HUES48 (cell line): ENCODE results near the gene TCP1.
"Not testable (repeated sequence)": the region's sequence is repeated elsewhere in the genome, so short reads cannot be mapped to it uniquely, and the experiment has no call there.

Experiments
- H3K27ac ChIP-seq: one replicate; pipeline ENCODE4 v1.7.0; 2013; ENCODE audit warnings: low read depth, low read length, inconsistent platforms
- H3K27me3 ChIP-seq: 2 replicates; pipeline ENCODE4 v1.6.1; 2013; ENCODE audit warnings: mild to moderate bottlenecking, low read length; ENCODE audit not compliant: control insufficient read depth, insufficient read depth
- H3K36me3 ChIP-seq: 2 replicates; pipeline ENCODE4 v1.6.1; 2013; ENCODE audit warnings: low read length; ENCODE audit not compliant: control insufficient read depth, insufficient read depth
- H3K4me1 ChIP-seq: 2 replicates; pipeline ENCODE4 v1.6.1; 2013; ENCODE audit warnings: mild to moderate bottlenecking, low read length; ENCODE audit not compliant: control insufficient read depth, insufficient read depth
- H3K4me3 ChIP-seq: 2 replicates; pipeline ENCODE4 v1.5.1; 2013; ENCODE audit warnings: mild to moderate bottlenecking, low read depth, low read length
- H3K9ac ChIP-seq: 2 replicates; pipeline ENCODE4 v1.6.1; 2013; ENCODE audit warnings: mild to moderate bottlenecking, low read depth, low read length, moderate library complexity
- H3K9me3 ChIP-seq: 2 replicates; pipeline ENCODE4 v1.6.1; 2013; ENCODE audit warnings: low read length; ENCODE audit not compliant: control insufficient read depth, insufficient read depth

The TCP1 gene

GRCh38 chr6:159828074-159828473 is 38.7 kb upstream of the TCP1 start:
- no peak overlapping the region for H3K27ac ChIP-seq
- H3K36me3 ChIP-seq: no peaks in the 10 kb centered on the region
- peaks cover 25% of the 10 kb centered on the region for H3K4me1 ChIP-seq
- no peak overlapping the region for H3K4me3 ChIP-seq
- no peaks in the 10 kb centered on the region for H3K9me3 ChIP-seq
- H3K9ac ChIP-seq: no peak overlapping the region
- no peaks in the 10 kb centered on the region for H3K27me3 ChIP-seq

GRCh38 chr6:159826968-159827647 is 37.7 kb upstream of the TCP1 start:
- Histone ChIP-seq H3K27ac (no peak overlapping the region), H3K9me3 (no peaks in the 10 kb centered on the region), H3K4me1 (peaks cover 25% of the 10 kb centered on the region), H3K9ac (no peak overlapping the region), H3K4me3 (no peak overlapping the region), H3K27me3 (no peaks in the 10 kb centered on the region), H3K36me3 (no peaks in the 10 kb centered on the region)

GRCh38 chr6:159826004-159826403 is 36.6 kb upstream of the TCP1 start:
- no peak overlapping the region for H3K4me3 ChIP-seq
- no peak overlapping the region for H3K27ac ChIP-seq
- H3K9ac ChIP-seq: no peak overlapping the region
- no peaks in the 10 kb centered on the region for H3K36me3 ChIP-seq
- no peaks in the 10 kb centered on the region for H3K9me3 ChIP-seq
- H3K4me1 ChIP-seq: peaks cover 18% of the 10 kb centered on the region
- H3K27me3 ChIP-seq: no peaks in the 10 kb centered on the region

- H3K4me3 ChIP-seq, H3K9me3 ChIP-seq, H3K27ac ChIP-seq, H3K27me3 ChIP-seq, H3K9ac ChIP-seq, H3K4me1 ChIP-seq, H3K36me3 ChIP-seq: not testable (repeated sequence)
Measured at GRCh38 chr6:159824690-159825089, 35.3 kb upstream of the TCP1 start.

- no peak overlapping the region for H3K4me3 ChIP-seq
- H3K36me3 ChIP-seq: no peaks in the 10 kb centered on the region
- no peaks in the 10 kb centered on the region; the same call in 1 of the 2 replicates for H3K4me1 ChIP-seq
- H3K9ac ChIP-seq: no peak overlapping the region
- H3K9me3 ChIP-seq: no peaks in the 10 kb centered on the region
- H3K27ac ChIP-seq: no peak overlapping the region
- no peaks in the 10 kb centered on the region for H3K27me3 ChIP-seq
Measured at GRCh38 chr6:159823953-159824352, 34.6 kb upstream of the TCP1 start.

- Histone ChIP-seq H3K4me1 (no peaks in the 10 kb centered on the region), H3K9me3 (no peaks in the 10 kb centered on the region), H3K27me3 (no peaks in the 10 kb centered on the region), H3K4me3 (no peak overlapping the region), H3K27ac (no peak overlapping the region), H3K36me3 (no peaks in the 10 kb centered on the region), H3K9ac (no peak overlapping the region)
Measured at GRCh38 chr6:159821726-159822125, 32.3 kb upstream of the TCP1 start.

- Histone ChIP-seq H3K27ac (no peak overlapping the region), H3K4me1 (no peaks in the 10 kb centered on the region), H3K36me3 (no peaks in the 10 kb centered on the region), H3K9ac (no peak overlapping the region), H3K9me3 (no peaks in the 10 kb centered on the region), H3K27me3 (no peaks in the 10 kb centered on the region), H3K4me3 (no peak overlapping the region)
Measured at GRCh38 chr6:159821122-159821521, 31.7 kb upstream of the TCP1 start.

- no peak overlapping the region for H3K27ac ChIP-seq
- H3K4me1 ChIP-seq: no peaks in the 10 kb centered on the region
- no peaks in the 10 kb centered on the region for H3K27me3 ChIP-seq
- no peak overlapping the region for H3K4me3 ChIP-seq
- no peaks in the 10 kb centered on the region for H3K36me3 ChIP-seq
- H3K9me3 ChIP-seq: no peaks in the 10 kb centered on the region
- no peak overlapping the region for H3K9ac ChIP-seq
Measured at GRCh38 chr6:159819932-159820640, 30.7 kb upstream of the TCP1 start.

GRCh38 chr6:159819098-159819497 is 29.7 kb upstream of the TCP1 start:
- H3K27me3 ChIP-seq: no peaks in the 10 kb centered on the region
- H3K9ac ChIP-seq: no peak overlapping the region
- no peaks in the 10 kb centered on the region for H3K9me3 ChIP-seq
- no peaks in the 10 kb centered on the region for H3K4me1 ChIP-seq
- no peak overlapping the region for H3K4me3 ChIP-seq
- no peaks in the 10 kb centered on the region for H3K36me3 ChIP-seq
- no peak overlapping the region for H3K27ac ChIP-seq

- no peak overlapping the region for H3K4me3 ChIP-seq
- no peaks in the 10 kb centered on the region for H3K27me3 ChIP-seq
- H3K9me3 ChIP-seq: no peaks in the 10 kb centered on the region
- no peaks in the 10 kb centered on the region for H3K4me1 ChIP-seq
- H3K27ac ChIP-seq: no peak overlapping the region
- H3K9ac ChIP-seq: no peak overlapping the region
- H3K36me3 ChIP-seq: no peaks in the 10 kb centered on the region
Measured at GRCh38 chr6:159817951-159818739, 28.7 kb upstream of the TCP1 start.

GRCh38 chr6:159816775-159817174 is 27.4 kb upstream of the TCP1 start:
- not testable (repeated sequence) for H3K9me3 ChIP-seq, H3K36me3 ChIP-seq, H3K9ac ChIP-seq, H3K4me3 ChIP-seq, H3K27me3 ChIP-seq, H3K4me1 ChIP-seq, H3K27ac ChIP-seq
